ENCODE measurements around the gene C20orf141.
"Not testable (repeated sequence)": the region's sequence is repeated elsewhere in the genome, so short reads cannot be mapped to it uniquely, and the experiment has no call there.

The C20orf141 gene, protein sequence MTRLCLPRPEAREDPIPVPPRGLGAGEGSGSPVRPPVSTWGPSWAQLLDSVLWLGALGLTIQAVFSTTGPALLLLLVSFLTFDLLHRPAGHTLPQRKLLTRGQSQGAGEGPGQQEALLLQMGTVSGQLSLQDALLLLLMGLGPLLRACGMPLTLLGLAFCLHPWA

DNA sequence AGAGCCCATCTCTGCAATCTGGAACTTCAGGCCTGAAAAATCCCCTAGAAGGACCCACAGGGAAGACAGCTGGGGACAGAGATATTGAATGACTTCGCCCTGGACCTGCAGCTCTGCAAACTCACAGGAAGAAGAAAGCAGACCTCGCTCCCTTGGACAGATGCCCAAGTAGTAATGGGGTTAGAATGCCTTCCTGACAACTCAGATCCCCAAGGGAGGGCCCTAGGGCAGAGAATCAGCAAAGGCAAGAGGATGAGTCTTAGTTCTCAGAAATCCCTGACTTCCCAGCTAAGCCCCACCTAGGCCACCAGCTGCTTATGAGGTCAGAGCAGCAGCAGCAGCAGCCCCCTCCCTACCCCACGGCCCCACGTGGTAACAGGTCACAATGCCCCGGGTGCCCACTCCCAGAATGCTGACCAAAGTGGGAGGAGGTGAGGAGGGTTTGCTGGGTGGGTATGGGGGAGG, at the start of gene C20orf141:
Gene C20orf141, plus strand, starts transcription at position 401 of the 465 bp plus-strand sequence. CDS start 198 bp downstream, outside the sequence.
- no peak for DNase-seq

DNA sequence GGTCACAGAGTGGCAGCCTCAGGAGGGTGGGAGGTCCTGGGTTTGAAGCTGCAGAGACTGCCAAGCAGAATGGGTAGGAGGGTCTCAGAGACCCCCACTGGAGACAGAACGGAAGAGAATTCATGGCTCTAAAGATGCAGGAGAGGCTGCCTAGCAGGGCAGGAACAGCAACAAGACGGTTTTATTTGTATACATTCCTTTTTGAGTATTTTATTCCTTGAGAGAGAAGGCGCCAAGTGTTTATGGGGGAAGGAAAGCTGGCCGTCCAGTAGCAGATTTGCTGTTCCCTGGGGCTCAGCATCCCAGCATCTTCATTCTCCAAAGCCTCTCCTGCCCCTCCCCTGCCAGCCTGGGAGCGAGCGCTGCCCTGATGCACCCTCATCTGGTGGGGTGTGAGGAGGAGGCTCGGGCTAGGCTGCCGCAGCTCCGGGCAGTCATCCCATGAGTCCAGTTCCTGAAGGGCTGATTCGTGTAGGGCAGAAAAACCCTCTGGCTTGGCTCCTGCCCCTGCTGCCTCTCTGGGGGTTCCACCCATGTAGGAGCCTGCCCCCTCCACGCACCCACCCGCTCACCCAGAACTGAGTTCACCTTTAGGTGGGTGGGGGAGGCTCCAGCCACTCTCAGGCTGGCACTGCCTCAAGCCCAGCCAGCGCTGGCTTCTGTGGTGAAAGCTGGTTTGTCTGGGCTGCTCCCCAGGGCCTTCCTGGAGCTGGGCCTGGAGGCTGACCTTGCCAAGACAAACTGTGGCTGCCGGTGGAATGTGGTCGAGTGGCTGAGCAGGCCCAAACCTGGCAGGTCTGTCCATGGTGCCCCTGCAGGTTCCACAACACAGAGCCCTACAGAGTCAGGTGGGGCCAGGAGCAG, 46.8 kb upstream of the C20orf141 start:
- no peak for DNase-seq

DNA sequence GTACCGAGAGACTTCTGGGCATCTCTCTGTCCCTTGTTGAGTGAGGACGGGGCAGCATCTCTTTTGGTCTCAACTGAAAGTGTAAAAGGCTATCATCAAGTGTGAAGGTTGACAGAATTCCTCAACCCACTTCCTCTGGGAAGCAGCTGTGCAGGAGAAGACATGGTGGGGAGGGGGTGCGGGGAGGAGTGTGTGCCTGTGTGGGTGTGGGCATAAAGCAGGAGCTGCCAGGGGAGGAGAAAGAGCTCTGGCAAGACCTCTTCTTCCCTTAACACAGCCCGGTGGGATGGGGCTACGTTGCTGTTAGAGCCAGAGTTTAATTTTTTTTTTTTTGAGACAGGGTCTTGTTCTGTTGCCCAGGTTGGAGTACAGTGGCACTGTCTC, 46.2 kb upstream of the C20orf141 start:
- DNase-seq: no peak

DNA sequence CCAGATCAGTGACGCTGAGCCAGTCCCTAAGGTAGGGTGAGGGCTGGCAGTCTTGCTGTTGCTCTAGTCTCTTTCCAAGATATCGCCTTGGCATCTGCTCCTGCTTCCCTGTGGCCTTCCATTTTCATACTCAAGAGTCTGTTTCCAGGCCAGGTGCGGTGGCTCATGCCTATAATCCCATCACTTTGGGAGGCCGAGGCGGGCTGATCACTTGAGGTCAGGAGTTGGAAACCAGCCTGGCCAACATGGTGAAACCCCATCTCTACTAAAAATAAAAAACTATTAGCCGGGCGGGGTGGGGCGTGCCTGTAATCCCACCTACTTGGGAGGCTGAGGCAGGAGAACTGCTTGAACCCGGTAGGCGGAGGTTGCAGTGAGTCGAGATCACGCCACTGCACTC, 44.7 kb upstream of the C20orf141 start:
- not testable (repeated sequence) for DNase-seq

DNA sequence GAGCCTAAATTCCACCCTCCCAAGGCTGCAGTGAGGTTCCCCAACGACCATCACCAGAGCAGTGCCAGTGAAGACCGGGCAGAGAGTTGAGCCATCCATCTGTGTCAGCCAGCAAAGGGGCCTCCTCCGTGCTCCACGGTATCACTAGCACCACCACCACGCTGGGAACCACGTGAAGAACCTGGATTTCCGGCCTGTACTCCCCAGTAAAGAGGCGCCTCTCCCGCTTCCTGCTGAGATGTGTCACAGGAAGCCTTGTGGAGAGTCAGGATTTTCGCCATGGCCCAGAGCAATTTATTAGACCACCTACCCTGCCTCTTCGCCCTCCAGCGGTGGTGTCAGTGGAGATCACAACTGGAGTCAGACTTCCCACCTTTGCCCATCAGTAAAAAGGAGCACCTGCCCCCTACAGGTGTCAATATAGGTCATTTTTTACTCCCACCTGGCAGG, 43.1 kb upstream of the C20orf141 start:
- DNase-seq: no peak

DNA sequence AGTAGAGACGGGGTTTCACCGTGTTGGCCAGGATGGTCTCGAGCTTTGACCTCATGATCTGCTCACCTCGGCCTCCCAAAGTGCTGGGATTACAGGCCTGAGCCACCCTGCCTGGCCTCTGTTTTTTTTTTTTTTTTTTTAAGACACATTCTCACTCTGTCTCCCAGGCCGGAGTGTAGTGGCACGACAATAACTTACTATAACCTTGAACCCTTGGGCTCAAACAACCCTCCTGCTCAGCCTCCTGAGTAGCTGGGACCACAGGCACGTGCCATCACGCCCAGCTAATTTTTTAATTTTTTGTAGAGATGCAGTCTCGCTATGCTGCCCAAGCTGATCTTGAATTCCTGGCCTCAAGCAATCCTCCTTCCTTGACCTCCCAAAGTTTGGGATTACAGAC, 41.0 kb upstream of the C20orf141 start:
- DNase-seq: no peak

DNA sequence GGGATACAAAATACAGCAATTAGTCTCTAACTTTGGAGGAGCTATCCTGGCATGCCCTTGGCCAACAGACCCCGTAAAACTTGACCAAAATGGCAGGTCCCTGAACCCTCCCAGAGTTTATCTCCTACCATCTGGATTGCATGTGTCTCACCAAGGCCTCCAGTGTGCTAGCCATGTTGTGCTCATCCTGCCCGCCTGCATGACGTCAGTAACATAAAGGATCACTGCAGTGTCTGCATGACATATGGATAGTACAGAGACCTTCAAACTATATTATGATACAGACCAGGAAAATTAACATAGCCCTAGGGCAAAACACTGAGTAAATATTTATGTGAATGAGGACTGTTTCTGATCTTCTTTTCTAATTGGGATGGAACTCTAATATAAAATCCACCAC, 39.6 kb upstream of the C20orf141 start:
- no peak for DNase-seq

DNA sequence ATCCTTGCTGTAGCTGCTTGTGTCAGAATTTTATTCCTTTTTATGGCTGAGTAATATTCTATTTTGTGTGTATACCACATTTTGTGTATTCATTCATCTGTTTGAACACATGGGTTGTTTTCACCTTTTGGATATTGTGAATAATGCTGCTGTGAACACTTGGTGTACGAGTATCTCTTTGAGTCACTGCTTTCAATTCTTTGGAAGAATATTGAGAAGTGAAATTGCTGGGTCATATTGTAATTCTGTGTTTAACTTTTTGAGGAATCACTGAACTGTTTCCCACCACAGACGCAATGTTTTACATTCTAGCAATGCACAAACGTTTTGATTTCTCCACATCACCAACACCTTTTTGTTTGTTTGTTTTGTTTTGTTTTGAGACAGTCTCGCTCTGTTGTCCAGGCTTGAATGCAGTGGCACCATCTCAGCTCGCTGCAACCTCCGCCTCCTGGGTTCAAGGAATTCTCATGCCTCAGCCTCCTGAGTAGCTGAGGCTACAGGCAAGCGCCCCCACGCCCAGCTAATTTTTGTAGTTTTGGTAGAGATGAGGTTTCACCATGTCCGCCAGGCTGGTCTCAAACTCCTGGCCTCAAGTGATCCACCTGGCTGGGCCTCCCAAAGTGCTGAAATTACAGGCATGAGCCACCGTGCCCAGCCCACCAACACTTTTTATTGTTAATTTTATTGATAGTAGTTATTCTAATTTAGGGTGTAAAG, 36.0 kb upstream of the C20orf141 start:
- no peak for DNase-seq

DNA sequence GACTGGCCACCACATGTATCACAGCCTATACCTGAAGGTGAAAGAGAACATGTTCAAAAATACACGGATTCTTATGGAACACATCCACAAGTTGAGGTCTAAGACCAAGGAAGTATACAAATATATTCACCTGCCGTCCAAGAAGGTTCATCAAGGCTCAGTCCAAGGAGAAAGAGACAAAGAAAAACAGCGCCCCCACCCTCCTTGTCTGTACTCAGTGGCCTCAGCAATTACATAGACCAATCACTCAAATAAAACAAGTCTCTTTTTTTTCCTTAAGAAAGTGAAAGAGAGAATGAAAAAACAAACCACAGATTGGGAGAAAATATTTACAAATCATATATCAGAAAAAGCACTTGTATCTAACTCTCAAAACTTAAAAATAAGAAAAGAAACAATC, 33.8 kb upstream of the C20orf141 start:
- no peak for DNase-seq

DNA sequence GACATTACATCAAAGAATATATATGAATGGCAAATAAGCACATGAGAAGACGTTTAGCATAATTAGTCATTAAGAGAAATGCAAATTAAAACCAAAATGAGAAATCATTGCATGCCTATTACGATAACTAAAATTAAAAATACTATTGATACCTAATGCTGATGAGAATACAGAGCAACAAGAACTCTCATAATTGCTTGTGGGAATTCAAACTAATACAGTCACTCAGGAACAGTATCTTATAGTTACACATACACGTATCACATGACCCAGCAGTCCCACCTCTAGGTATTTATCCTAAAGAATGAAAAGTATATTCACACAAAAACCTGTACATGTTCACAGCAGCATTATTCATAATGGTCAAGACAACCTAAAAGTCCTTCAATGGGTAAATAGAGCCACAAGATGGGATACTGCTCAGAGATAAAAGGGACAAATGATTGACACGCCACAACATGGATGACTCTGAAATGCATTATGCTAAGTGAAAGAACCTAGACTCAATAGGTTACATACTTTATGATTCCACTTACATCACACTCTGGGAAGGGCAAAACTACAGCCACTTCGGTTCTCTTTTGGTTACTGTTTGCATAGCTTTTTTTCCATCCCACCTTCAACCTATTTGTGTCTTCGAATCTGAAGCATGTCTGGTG, 30.8 kb upstream of the C20orf141 start:
- no peak for DNase-seq

DNA sequence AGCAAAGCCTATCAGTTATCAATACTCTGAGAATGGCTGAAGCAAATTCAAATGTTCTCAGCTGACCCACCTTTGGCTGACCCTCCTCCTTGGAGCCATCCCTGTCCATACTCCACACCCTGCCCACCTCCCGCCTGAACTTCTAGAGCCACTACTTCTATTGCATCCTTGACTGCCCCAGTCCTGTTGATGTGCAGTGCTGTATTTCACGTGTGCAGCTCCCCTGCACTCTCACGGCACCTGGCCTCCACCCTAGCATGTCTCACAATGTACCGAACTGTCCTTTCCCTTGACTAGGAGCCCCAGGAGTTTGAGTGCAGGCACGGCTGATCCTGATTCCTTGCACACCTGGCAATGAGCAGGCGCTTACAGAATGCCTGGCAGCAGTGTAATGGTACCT, 21.3 kb upstream of the C20orf141 start:
- no peak for DNase-seq

DNA sequence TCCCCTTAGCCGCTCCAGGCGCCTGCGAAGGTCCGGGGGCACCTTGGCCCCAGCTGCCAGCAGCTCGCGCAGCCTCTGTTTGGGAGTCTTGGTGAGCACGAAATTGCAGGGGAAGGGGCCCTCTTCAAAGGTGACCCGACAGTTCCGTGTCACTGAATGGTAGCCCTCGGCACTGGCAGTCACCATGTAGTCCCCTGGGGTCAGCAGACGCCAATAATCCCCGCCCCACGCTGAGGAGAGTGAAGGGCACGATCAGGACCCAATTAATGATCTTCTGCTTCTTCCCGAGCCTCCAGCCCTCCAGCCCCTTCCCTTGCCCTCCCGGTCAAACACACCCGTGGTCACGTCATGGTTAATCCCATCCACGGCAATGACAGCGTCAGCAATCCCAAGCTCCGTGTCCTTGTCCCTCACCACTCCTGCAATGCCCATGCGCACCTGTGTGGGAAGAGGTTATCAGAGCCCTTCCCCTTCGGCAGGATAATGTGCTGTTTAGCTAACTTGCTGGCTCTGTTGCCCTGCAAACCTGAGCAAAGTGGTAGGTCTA, 20.5 kb upstream of the C20orf141 start:
- DNase-seq: no peak

DNA sequence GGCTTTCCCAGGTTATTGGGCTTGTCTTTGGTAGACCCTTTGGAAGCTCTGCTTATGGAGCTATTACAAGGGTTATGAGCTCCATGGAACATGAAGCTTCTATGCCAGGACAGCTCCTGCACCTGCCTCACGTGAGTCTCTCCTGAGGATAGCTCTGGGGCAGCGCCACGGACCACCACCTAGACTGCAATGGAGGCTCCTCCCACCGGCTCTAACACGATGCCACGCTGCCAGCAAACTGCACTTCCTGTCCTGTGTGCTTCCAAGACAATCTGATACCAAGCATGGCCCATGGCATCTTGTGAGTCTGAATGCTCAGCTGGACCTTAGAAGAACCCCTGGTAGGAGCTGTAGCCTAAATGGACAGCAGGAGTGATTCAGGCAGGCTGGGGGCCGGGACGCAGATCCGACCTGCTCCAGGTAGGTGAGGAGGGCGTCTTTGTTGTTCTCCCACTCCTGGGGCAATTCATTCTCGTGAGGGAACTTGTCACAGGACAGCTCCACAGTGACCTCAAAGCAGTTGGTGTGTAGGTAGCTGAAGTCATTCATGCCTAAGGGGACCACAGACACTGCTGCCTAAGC, 19.8 kb upstream of the C20orf141 start:
- no peak for DNase-seq

DNA sequence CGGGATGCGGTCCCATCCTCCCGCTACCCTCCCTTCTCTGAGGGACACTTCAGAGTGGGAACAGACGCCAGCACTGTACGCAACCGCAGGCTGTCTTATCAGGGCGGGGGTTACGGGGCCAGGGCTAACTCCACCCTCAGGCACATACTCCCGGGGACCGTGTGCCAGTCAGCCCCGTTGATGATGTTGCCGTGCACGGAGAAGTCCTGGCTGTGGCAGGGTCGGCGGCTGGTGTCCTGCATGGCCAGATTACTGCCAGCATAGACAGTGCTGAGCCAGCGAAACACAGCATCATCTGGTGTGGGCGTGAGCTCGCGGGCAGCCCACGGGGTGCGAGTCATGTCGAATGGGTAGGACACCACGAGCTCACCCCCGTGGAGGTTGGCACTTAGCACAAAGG, 19.3 kb upstream of the C20orf141 start:
- no peak for DNase-seq

DNA sequence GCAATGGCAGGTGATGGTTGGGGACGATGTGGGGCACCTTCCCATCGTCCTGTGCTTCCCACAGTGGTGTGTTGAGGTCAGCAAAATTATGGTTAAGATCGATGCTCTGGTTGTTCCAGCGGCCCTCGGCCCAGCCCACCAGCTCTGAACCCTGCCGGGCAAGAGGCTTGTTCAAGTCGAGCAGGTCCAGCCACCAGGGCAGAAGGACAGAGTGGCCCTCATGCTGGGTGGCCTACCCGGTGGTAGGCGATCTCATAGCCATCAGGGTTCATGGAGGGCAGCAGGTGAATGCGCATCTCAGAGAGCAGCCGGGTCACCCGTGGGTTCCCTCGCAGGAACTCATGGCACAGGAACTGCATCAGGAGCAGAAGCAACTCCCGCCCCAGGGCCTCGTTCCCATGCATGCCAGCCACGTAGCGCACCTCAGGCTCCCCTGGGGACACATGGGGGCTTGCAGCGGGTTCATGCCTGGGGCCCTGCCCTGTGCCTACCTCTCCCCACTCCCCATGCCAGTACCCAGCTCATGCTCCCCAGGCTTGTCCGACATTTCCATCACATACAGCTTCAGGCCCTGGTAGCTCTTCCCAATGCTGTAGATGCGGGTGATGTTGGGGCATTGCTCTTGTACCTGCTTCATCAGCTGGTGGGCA, 18.7 kb upstream of the C20orf141 start:
- DNase-seq: no peak

DNA sequence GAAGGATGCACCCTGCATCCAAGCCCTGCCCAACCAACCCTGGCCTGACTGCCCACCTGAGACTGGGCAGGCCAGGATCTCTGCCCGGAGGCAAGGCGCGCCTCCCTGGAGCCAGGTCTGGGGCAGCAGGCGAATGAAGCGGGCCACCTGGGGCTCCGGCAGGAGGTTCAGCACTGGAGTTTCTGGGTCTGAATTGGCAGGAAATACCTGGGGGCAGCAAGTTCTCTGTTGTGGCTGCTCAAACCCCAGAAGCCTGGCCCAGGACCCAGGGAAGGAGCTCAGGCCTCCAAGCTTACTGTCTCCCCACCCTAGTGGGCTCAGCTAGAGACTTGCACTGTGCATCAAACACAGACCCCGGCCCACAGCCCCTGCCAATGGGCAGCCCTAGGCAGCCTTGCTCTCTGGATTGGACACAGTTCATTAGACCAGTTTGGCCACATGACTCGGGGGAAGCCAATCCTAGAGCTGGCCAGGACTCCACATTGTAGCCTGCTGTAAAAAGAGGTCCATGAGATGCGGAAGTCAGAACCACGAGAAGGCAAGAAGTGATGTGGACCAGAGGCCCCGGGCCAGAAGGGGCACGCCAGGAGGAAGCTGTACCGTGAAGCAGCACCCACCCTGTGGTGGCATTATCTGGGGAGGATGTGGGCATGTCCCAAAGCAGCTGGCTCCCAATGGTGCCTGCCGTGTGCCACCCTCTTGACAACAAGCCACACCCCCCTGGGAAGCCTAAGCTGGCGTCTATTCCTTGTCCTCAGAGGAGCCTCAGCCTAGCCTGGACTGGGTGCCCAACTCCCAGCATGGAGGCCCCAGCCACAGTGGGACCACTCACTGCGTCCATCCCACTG, 17.4 kb upstream of the C20orf141 start:
- DNase-seq: no peak

DNA sequence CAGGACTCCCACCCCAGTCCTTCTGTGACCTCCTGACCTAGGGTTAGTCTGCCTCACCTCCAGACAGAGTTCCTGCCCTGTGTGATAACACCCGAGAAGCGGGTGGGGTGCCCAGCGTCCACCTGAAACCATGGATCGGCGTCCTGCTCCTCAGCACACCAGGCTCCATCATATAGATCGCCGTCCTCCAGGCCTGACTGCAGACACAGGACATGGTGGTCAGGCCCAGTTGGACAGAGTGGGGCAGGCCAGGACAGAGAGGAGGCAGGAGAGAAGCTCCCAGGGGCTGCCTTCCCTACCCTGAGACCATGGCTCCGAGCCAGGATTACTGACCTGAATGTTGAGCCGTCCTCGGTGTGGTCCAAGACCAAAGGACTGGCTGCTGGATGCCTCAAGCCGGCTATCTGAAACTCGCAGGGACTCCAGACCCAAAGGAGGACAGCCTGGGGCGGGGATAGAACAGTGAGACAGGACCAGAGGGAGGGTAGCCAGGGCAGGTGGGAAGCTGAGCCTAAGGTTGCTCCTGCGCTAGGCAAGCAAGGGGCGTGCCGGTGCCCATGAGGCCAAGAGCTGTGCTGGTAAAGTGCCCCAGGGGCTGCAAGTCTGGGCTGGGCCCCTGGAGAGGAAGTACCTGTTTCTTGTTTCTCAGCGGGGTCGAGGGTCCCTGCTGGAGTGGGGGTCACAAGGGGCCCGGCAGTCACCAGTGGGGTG, 16.5 kb upstream of the C20orf141 start:
- no peak for DNase-seq

DNA sequence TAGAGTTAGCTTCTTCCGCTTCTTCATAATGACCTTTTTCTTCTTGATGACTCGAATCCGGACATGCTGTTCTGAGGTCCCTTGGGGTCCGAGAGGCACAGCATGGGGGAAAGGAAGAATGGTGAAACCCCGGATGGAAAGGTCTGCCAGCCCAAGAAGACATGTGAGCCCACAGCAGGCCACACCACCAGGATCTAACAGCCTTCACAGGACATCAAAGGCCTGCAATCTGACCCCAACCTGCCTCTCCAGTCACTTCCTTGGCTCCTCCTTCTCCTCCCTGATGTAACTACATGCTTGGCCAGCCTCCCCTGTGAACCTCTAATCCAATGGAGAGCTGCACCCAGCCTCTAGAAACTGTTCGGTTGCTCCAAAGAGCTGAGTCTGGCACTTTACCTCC, 16.0 kb upstream of the C20orf141 start:
- DNase-seq: no peak

DNA sequence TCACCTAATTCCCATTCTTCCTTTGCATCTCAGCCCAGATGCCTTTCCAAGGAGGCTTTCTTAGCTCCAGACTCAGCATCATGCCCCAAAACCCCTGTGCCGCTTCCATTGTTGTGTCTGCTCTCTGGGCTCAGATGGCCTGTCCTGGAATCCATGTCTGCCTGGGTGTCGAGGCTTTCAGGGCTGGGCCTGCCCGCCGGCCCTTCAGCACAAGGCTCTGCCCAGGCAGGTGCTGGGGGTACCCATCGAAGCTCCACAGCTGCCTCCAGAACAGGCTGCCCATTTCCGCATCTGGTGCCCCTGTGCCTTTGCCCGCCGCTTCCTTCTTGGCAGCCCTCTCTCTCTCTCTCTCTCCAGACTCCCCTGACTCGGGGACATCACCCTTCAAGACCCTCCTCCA, 15.5 kb upstream of the C20orf141 start:
- DNase-seq: no peak

Measured in NCI-H446 treated with DMSO at 0.1 percent for 48 hours (cell line).